OCI-M2 (cell line): ENCODE data around the gene SNRPD3.

Source experiments
- DNase-seq: peaks from one replicate; lab custom pipeline; 2025; ENCODE audit not compliant: unreplicated experiment; lab: John Stamatoyannopoulos, UW

The SNRPD3 gene

DNA sequence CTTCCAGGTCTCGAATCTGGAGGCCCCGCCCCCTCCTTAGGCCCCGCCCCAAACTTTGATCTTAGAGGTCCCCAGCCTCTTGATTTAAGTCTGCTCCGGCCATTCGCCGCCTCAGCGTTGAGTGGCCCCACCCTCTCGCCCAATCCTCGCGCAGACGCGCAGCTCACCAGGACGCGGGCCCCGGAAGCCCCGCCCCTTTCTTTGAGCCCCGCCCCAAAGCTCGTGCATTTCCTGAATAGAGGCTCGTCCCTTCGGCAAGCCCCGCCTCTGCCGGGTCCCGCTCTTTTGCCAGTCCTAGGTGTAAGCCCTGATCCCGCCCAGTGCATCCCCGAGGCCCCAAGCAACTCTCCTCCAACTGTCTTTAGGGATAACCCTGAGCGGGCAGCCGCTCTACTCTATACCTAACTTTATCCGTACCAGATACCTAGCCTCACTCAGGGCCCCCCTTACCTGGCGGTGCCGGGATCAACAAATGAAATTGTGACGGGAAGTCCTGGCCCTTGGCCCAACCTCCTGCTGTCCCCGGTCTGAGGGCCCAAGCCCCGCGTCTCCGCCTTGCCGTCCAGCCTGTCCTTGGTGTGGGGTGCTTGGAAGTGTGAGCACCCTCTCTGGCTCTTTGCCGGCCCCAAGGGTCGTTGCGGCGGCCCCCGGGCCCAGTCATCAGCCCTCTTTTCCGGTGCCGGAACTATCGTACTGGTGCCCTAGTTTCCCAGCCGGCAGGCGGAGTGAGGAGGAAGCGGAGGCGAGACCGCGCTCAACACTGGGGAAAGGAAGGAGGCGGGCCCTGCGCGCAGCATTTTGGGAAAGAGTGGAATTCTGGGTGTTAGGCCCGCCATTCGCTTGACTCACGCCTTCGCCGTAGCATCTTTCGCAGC lies at the start of gene SNRPD3:
TSS of gene SNRPD3 (plus strand) at position 835 of the 875 bp plus-strand sequence. CDS start 1,676 bp downstream, outside the sequence.
- peak; percentile 80 for DNase-seq

- DNase-seq: no peak
Measured at GRCh38 chr22:24506802-24507438, 48.9 kb upstream of the SNRPD3 start.

GRCh38 chr22:24507716-24508115 lies 48.1 kb upstream of the SNRPD3 start:
- no peak for DNase-seq

- DNase-seq: no peak
Measured at GRCh38 chr22:24510637-24511625, 44.9 kb upstream of the SNRPD3 start.

- DNase-seq: no peak
Measured at GRCh38 chr22:24512043-24512442, 43.8 kb upstream of the SNRPD3 start.

DNA sequence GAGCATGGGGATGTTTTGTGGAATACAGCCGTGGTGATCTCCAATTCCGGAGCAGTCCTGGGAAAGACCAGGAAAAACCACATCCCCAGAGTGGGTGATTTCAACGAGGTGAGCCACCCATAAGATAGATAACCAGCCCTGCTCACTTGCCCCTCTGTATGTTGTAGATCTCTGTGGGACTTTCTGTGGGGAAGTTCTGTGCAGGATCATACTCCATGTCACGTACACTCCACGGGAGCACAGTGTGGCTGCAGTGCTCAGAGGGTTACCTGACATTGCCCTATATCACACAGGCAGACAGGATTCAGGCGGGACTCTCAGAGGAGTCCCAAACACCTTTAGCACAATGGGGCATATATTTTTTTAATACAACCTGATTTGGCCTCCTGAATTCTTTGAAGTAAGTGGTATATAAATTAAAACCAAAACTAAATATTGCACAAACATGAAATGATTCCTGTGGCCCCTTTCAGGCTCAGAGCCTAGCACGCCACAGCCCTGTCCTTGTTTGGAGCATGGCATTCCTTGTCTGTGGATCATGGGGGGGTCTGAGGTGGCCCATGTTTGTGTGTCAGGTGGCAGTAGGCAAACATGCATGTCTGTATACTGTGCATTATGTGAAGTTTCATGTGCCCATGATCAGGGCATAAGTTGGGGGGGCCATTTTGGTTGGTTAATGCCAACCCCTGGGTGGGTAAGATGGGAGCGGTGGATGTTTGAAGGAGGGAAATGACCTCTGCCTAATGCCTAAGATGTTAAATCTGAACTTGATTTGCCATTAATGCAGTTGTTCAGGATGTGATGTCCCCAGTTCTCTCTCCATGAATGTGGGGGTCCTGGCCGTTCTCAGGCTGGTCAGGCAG lies 42.2 kb upstream of the SNRPD3 start:
- DNase-seq: no peak

- no peak for DNase-seq
Measured at GRCh38 chr22:24514241-24515026, 41.4 kb upstream of the SNRPD3 start.

DNA sequence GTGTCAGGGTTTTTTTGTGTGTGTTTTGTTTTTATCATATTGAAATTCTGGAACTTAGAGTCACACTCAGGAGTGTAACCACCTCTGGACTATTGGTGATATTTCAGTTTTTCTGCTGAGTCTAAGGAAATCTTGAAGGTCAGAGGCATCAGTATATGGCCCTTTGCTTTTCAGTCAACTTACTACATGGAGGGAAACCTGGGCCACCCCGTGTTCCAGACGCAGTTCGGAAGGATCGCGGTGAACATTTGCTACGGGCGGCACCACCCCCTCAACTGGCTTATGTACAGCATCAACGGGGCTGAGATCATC lies 40.8 kb upstream of the SNRPD3 start:
- no peak for DNase-seq

DNA sequence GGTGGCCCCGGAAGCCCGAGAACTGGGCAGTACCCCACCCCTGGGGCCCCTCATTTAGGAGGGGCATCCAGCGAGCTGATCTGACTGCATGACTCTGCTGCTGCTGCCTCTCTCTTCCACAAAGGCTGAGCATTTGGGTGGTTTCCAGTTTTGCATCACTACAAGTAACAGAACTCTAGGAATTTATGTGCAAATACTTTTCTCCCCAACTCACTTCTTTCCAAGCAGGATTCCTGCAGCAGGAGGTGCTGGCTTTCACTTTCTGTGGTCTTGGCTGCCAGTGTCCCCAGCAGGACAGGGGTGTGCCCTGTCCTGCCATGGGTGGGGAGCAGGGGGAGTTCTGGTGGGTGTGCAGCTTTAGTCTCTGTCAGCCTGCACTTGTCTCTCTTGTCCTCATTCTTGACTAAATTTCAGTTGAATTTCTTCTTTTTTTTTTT lies 39.5 kb upstream of the SNRPD3 start:
- no peak for DNase-seq

GRCh38 chr22:24517446-24517845 lies 38.4 kb upstream of the SNRPD3 start:
- no peak for DNase-seq

- no peak for DNase-seq
Measured at GRCh38 chr22:24518228-24518627, 37.6 kb upstream of the SNRPD3 start.

- no peak for DNase-seq
Measured at GRCh38 chr22:24518771-24519485, 36.9 kb upstream of the SNRPD3 start.

DNA sequence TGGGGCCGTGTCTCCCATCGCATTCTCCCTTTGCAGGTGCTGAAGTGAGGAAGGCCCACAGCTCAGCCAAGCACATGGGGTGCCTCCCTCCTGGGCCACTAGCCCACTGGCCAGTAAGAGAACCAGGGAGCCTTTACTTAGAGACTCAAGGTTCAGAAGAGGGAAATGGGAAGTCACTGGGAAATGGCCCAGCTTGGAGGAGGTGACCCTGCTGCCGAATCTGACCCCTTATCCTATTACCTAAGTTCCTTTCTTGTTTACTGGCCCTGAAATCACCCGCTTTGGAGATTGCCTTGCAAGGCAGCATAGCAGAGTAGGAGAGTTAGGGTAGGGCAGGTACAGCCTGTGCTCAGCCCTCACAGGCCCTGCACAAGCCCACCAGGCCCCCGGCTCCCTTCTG lies 36.3 kb upstream of the SNRPD3 start:
- DNase-seq: no peak

DNA sequence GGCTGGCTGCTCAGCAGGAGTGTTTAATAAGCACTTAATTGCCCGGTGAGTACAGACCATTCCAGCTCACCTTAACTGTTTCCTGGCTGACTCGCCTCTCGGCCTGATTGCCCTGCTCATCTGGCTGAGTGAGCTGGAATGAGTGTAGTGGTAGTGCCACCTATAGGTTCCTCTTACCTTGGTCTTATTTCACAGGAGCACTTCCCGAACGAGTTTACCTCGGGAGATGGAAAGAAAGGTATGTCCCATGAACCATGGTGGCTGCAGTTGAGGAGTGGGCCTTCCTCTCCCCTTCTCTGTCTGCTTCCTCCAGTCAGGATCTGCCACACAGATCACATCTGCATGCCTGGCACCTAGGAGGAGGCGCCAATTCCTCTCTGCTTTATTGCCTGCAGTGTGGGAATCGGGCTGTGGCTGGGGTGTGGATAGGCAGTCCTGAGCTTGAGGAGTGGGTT lies 34.0 kb upstream of the SNRPD3 start:
- no peak for DNase-seq

GRCh38 chr22:24523873-24524272 lies 31.9 kb upstream of the SNRPD3 start:
- no peak for DNase-seq

GRCh38 chr22:24525416-24526037 lies 30.3 kb upstream of the SNRPD3 start:
- DNase-seq: no peak

DNA sequence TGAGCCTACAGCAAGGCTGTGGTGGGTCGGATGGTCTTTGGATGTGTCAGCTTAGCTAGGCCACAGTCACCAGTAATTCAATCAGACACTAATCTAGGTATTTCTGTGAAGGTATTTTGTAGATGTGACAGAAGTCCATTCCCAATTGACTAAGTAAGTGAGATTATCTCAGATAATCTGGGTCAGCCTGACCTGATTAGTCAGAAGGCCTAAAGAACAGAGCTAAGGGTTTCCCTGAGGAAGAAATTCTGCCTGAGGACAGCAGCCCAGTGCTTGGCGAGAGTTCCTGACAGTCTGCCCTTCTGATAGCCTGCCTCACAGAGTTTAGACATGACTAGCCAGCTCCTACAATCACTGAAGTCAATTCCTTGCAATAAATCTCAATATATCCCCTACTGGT lies 29.6 kb upstream of the SNRPD3 start:
- DNase-seq: no peak

DNA sequence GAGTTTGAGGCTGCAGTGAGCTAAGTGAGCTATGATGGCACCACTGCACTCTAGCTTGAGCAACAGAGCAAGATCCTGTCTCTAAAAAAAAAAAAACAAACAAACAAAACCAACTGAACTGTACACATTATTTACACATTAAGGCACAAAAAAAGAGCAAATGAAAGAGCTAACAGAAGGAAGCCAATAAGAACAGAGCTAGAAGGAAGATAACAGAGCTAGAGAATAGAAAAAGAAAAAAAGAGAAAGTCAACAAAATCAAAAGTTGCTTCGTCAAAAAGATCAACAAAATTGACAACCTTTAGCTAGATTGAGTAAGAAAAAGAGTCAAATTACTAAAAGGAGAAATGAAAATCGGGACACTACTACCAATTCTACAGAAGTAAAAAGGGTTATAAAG lies 25.9 kb upstream of the SNRPD3 start:
- DNase-seq: no peak
